Liver (tissue), 9 donors: ENCODE results near the gene CFAP57. TPM values are rescaled to one million over a fixed set of nuclear protein-coding genes. Genes with fewer than 3 reads are reported as not detected.

ENCODE experiments used
- DNase-seq: peaks from one replicate; pipeline ENCODE4 v3.0.0-alpha.2; 2017; ENCODE audit warnings: low spot score
- H3K27ac ChIP-seq, 2 donors: one replicate each; pipeline ENCODE4 v1.7.0; 2013; ENCODE audit warnings: inconsistent platforms in 2 of 2, low read length in 2 of 2, control low read depth in 1 of 2, low read depth in 1 of 2, mild to moderate bottlenecking in 1 of 2
- H3K27me3 ChIP-seq, 4 donors: one replicate each; pipeline versions ENCODE4 v1.6.1 to v1.7.0; 2013; ENCODE audit warnings: low read length in 3 of 4, inconsistent platforms in 1 of 4, mild to moderate bottlenecking in 1 of 4, moderate library complexity in 1 of 4; ENCODE audit not compliant: control insufficient read depth in 4 of 4, insufficient read depth in 4 of 4
- H3K36me3 ChIP-seq, 4 donors: one replicate each; pipeline versions ENCODE4 v1.6.1 to v1.7.0; 2013; ENCODE audit warnings: low read length in 3 of 4, mild to moderate bottlenecking in 3 of 4, low read depth in 1 of 4, moderate library complexity in 1 of 4; ENCODE audit not compliant: control insufficient read depth in 4 of 4, insufficient read depth in 3 of 4
- H3K4me1 ChIP-seq, 4 donors: one replicate each; pipeline versions ENCODE4 v1.6.1 to v1.7.0; 2013; ENCODE audit warnings: low read length in 3 of 4, mild to moderate bottlenecking in 3 of 4, moderate library complexity in 1 of 4; ENCODE audit not compliant: control insufficient read depth in 4 of 4, insufficient read depth in 4 of 4
- H3K4me3 ChIP-seq, 3 donors: one replicate each; pipeline versions ENCODE4 v1.6.1 to v1.7.0; 2013; ENCODE audit warnings: low read length in 3 of 3, control low read depth in 1 of 3, low read depth in 1 of 3, mild to moderate bottlenecking in 1 of 3
- H3K9ac ChIP-seq, 2 donors: one replicate each; pipeline ENCODE4 v1.7.0; 2013; ENCODE audit warnings: low read length in 2 of 2, mild to moderate bottlenecking in 2 of 2, moderate library complexity in 2 of 2, control low read depth in 1 of 2, low read depth in 1 of 2
- H3K9me3 ChIP-seq, 4 donors: one replicate each; pipeline versions ENCODE4 v1.6.1 to v1.7.0; 2013; ENCODE audit warnings: low read length in 3 of 4; ENCODE audit not compliant: control insufficient read depth in 4 of 4
- CTCF ChIP-seq: fragments of 150-350 bp; IDR thresholded peaks from 2 replicates; pipeline ENCODE4 v1.5.1; 2017; ENCODE audit warnings: improper control_type of control experiment, low read depth, low read length; ENCODE audit not compliant: missing input control
- EGR1 ChIP-seq, 2 donors: IDR thresholded peaks; 2 replicates each; pipeline ENCODE4 v1.6.1; 2016 to 2018; ENCODE audit warnings: antibody characterized with exemption in 2 of 2, low read depth in 2 of 2
- FOXA1 ChIP-seq: IDR thresholded peaks from 2 replicates; pipeline ENCODE4 v1.6.1; 2016; ENCODE audit warnings: antibody characterized with exemption
- FOXA2 ChIP-seq: IDR thresholded peaks from 2 replicates; pipeline ENCODE4 v1.6.1; 2016; ENCODE audit warnings: antibody characterized with exemption
- GABPA ChIP-seq, 2 donors: IDR thresholded peaks in 1 of 2; conservative IDR thresholded peaks in 1 of 2; 2 replicates each; pipeline ENCODE4 v1.6.1; 2016; ENCODE audit warnings: antibody characterized with exemption in 2 of 2, mild to moderate bottlenecking in 1 of 2, moderate library complexity in 1 of 2
- HNF4A ChIP-seq, 2 donors: conservative IDR thresholded peaks; 2 replicates each; pipeline ENCODE4 v1.6.1; 2016; ENCODE audit warnings: antibody characterized with exemption in 2 of 2, mild to moderate bottlenecking in 2 of 2
- HNF4G ChIP-seq: IDR thresholded peaks from 2 replicates; pipeline ENCODE4 v1.6.1; 2016; ENCODE audit warnings: antibody characterized with exemption
- JUND ChIP-seq, 2 donors: IDR thresholded peaks; 2 replicates each; pipeline ENCODE4 v1.6.1; 2016; ENCODE audit warnings: antibody characterized with exemption in 2 of 2
- MAX ChIP-seq: IDR thresholded peaks from 2 replicates; pipeline ENCODE4 v1.6.1; 2016; ENCODE audit warnings: antibody characterized with exemption
- NR2F2 ChIP-seq: IDR thresholded peaks from 2 replicates; pipeline ENCODE4 v1.6.1; 2016; ENCODE audit warnings: antibody characterized with exemption
- RAD21 ChIP-seq, 2 donors: IDR thresholded peaks; 2 replicates each; pipeline ENCODE4 v1.6.1; 2016; ENCODE audit warnings: antibody characterized with exemption in 2 of 2, mild to moderate bottlenecking in 2 of 2
- REST ChIP-seq: IDR thresholded peaks from 2 replicates; pipeline ENCODE4 v1.6.1; 2016; ENCODE audit warnings: antibody characterized with exemption, mild to moderate bottlenecking
- RXRA ChIP-seq, 2 donors: IDR thresholded peaks; 2 replicates each; pipeline ENCODE4 v1.6.1; 2017 to 2018; ENCODE audit warnings: antibody characterized with exemption in 2 of 2, mild to moderate bottlenecking in 1 of 2
- SP1 ChIP-seq: IDR thresholded peaks from 2 replicates; pipeline ENCODE4 v1.6.1; 2018; ENCODE audit warnings: antibody characterized with exemption, mild to moderate bottlenecking
- TAF1 ChIP-seq: conservative IDR thresholded peaks from 2 replicates; pipeline ENCODE4 v1.6.1; 2016; ENCODE audit warnings: antibody characterized with exemption, mild to moderate bottlenecking
- YY1 ChIP-seq: IDR thresholded peaks from 2 replicates; pipeline ENCODE4 v1.6.1; 2016; ENCODE audit warnings: antibody characterized with exemption, mild to moderate bottlenecking
- WGBS: extraction: QIAGEN DNeasy Blood & Tissue Kit; methylation state at CpG from one replicate; pipeline ENCODE4 v1.1.7; 2013; 5-methylcytosine and 5-hydroxymethylcytosine counted together
- polyA plus RNA-seq, 2 donors: library from polyadenylated mRNA; stranded (reverse) in 1 of 2; unstranded in 1 of 2; fragments of 200-250 nt in 1 of 2; fragments of >200 nt in 1 of 2; fragmentation: Nextera tagmentation in 1 of 2; extraction: Ambion mirVana in 1 of 2; gene quantifications; one replicate each; pipeline versions ENCODE4 v1.2.1 to v1.2.3, GENCODE V29; 2013 to 2015
- total RNA-seq, 2 donors: library from RNA; depleted of rRNA; stranded (reverse); fragments of >200 nt; gene quantifications; one replicate each; pipeline ENCODE4 v1.2.3, GENCODE V29; 2014
- TF ChIP-seq, protein P1 (sequence below): IDR thresholded peaks from 2 replicates; pipeline ENCODE4 v1.6.1; 2016; ENCODE audit warnings: antibody characterized with exemption
- TF ChIP-seq, protein P2 (sequence below): IDR thresholded peaks from 2 replicates; pipeline ENCODE4 v1.6.1; 2016; ENCODE audit warnings: antibody characterized with exemption
- donor health status: healthy.
- donor health status: healthy.
- donor health status: healthy.
- donor health status: healthy.
- donor health status: healthy.

The CFAP57 gene
- total and polyA plus RNA-seq, 4 donors = under 0.01 to 14.5 (median 0.10) TPM

GRCh38 chr1:43274804-43275180 is 102.7 kb downstream of the CFAP57 start:
- no peak overlapping the region for H3K9ac ChIP-seq
- no peak overlapping the region for H3K27ac ChIP-seq
- TF ChIP-seq NR2F2 (no peak), SP1 (no peak), HNF4G (no peak), YY1 (no peak), RAD21 (IDR thresholded peaks at IDR 0.05) (no peak), REST (no peak), FOXA1 (no peak), JUND (IDR thresholded peaks at IDR 0.05) (no peak), EGR1 (IDR thresholded peaks at IDR 0.05; ENCODE audit: low read depth in 2 of 2) (no peak), HNF4A (conservative IDR thresholded peaks at IDR 0.05) (no peak), MAX (no peak), TAF1 (no peak), CTCF (no peak), FOXA2 (no peak), GABPA (IDR thresholded peaks at IDR 0.05 in 1 of 2, conservative IDR thresholded peaks at IDR 0.05 in 1 of 2) (no peak), RXRA (IDR thresholded peaks at IDR 0.05) (no peak)
- TF ChIP-seq, protein P1, sequence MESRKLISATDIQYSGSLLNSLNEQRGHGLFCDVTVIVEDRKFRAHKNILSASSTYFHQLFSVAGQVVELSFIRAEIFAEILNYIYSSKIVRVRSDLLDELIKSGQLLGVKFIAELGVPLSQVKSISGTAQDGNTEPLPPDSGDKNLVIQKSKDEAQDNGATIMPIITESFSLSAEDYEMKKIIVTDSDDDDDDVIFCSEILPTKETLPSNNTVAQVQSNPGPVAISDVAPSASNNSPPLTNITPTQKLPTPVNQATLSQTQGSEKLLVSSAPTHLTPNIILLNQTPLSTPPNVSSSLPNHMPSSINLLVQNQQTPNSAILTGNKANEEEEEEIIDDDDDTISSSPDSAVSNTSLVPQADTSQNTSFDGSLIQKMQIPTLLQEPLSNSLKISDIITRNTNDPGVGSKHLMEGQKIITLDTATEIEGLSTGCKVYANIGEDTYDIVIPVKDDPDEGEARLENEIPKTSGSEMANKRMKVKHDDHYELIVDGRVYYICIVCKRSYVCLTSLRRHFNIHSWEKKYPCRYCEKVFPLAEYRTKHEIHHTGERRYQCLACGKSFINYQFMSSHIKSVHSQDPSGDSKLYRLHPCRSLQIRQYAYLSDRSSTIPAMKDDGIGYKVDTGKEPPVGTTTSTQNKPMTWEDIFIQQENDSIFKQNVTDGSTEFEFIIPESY = no peak
- TF ChIP-seq, protein P2, sequence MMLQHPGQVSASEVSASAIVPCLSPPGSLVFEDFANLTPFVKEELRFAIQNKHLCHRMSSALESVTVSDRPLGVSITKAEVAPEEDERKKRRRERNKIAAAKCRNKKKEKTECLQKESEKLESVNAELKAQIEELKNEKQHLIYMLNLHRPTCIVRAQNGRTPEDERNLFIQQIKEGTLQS = no peak
- WGBS = 83% methylated on average over 8 of the region's 8 CpGs
- H3K27me3 ChIP-seq = peaks cover 0 to 2% (median 0%) of the 10 kb centered on the region in 4 donors
- no peak for DNase-seq
- no peaks in the 10 kb centered on the region for H3K36me3 ChIP-seq
- no peaks in the 10 kb centered on the region for H3K9me3 ChIP-seq
- peaks cover 8 to 39% (median 26%) of the 10 kb centered on the region in 4 donors for H3K4me1 ChIP-seq
- H3K4me3 ChIP-seq = no peak overlapping the region
